Measurements from ENCODE around the gene FRY.

FRY gene

GRCh38 chr13:32016119-32016518 lies 15.5 kb upstream of the FRY start:
- no peak for FAIRE-seq

GRCh38 chr13:32016631-32017030 lies 14.9 kb upstream of the FRY start:
- DNase-seq (ENCODE audit: low spot score): no peak
- no peak for FAIRE-seq

More at GRCh38 chr13:32016119-32016518, 15.5 kb upstream of the FRY start:
- DNase-seq (ENCODE audit: low spot score): no peak

- FAIRE-seq (no peak), DNase-seq (ENCODE audit: low spot score) (no peak)
These were observed 14.1 kb upstream of the FRY start for GRCh38 chr13:32017474-32017873.

GRCh38 chr13:32019612-32020233 lies 11.9 kb upstream of the FRY start:
- DNase-seq (ENCODE audit: low spot score) (peak; percentile 25), FAIRE-seq (no peak)

GRCh38 chr13:32021785-32022184 lies 9.8 kb upstream of the FRY start:
- DNase-seq (ENCODE audit: low spot score): no peak

GRCh38 chr13:32022311-32022710 lies 9.3 kb upstream of the FRY start:
- no peak for DNase-seq (ENCODE audit: low spot score)
- no peak for FAIRE-seq

More at GRCh38 chr13:32021785-32022184, 9.8 kb upstream of the FRY start:
- FAIRE-seq: no peak

- FAIRE-seq (no peak), DNase-seq (ENCODE audit: low spot score) (no peak)
These were observed 8.5 kb upstream of the FRY start for GRCh38 chr13:32023096-32023495.

- FAIRE-seq (no peak), DNase-seq (ENCODE audit: low spot score) (no peak)
These were observed 7.9 kb upstream of the FRY start for GRCh38 chr13:32023698-32024097.

- FAIRE-seq (no peak), DNase-seq (ENCODE audit: low spot score) (no peak)
These were observed 6.8 kb upstream of the FRY start for GRCh38 chr13:32024750-32025149.

GRCh38 chr13:32025730-32026129 lies 5.8 kb upstream of the FRY start:
- FAIRE-seq: no peak
- DNase-seq (ENCODE audit: low spot score): no peak

GRCh38 chr13:32026623-32027022 lies 5.0 kb upstream of the FRY start:
- DNase-seq (ENCODE audit: low spot score) (no peak), FAIRE-seq (no peak)

- DNase-seq (ENCODE audit: low spot score) (no peak), FAIRE-seq (no peak)
These were observed 2.9 kb upstream of the FRY start for GRCh38 chr13:32028711-32029110.

GRCh38 chr13:32029684-32030083 lies 1.9 kb upstream of the FRY start:
- DNase-seq (ENCODE audit: low spot score) (no peak), FAIRE-seq (no peak)

GRCh38 chr13:32031815-32032370 lies 319 bp downstream of the FRY start:
- no peak for FAIRE-seq
- DNase-seq (ENCODE audit: low spot score): no peak

- FAIRE-seq: no peak
- no peak for DNase-seq (ENCODE audit: low spot score)
These were observed 1.2 kb downstream of the FRY start for GRCh38 chr13:32032759-32033158.

- no peak for FAIRE-seq
- no peak for DNase-seq (ENCODE audit: low spot score)
These were observed 2.2 kb downstream of the FRY start for GRCh38 chr13:32033744-32034143.

- no peak for FAIRE-seq
These were observed 4.1 kb downstream of the FRY start for GRCh38 chr13:32035716-32036115.

GRCh38 chr13:32036126-32036695 lies 4.6 kb downstream of the FRY start:
- DNase-seq (ENCODE audit: low spot score) (no peak), FAIRE-seq (no peak)

More at GRCh38 chr13:32035716-32036115, 4.1 kb downstream of the FRY start:
- no peak for DNase-seq (ENCODE audit: low spot score)

GRCh38 chr13:32036757-32037156 lies 5.2 kb downstream of the FRY start:
- FAIRE-seq (no peak), DNase-seq (ENCODE audit: low spot score) (no peak)

GRCh38 chr13:32037471-32037870 lies 5.9 kb downstream of the FRY start:
- no peak for DNase-seq (ENCODE audit: low spot score)
- no peak for FAIRE-seq

GRCh38 chr13:32038343-32038742 lies 6.8 kb downstream of the FRY start:
- FAIRE-seq: no peak

GRCh38 chr13:32039056-32039455 lies 7.5 kb downstream of the FRY start:
- DNase-seq (ENCODE audit: low spot score) (no peak), FAIRE-seq (no peak)

More at GRCh38 chr13:32038343-32038742, 6.8 kb downstream of the FRY start:
- no peak for DNase-seq (ENCODE audit: low spot score)

- no peak for DNase-seq (ENCODE audit: low spot score)
- FAIRE-seq: no peak
These were observed 8.0 kb downstream of the FRY start for GRCh38 chr13:32039528-32039927.
